GM21360 (cell line): ENCODE results near the gene TTC9C.
"Not testable (repeated sequence)": the region's sequence is repeated elsewhere in the genome, so short reads cannot be mapped to it uniquely, and the experiment has no call there.

ENCODE experiments used
- ATAC-seq: cut with Tn5 transposase; IDR thresholded peaks from one replicate; pipeline ENCODE4 v1.9.1; 2021; ENCODE audit warnings: mild to moderate bottlenecking, moderate library complexity; ENCODE audit not compliant: unreplicated experiment

Gene TTC9C

GRCh38 chr11:62749931-62750330, 21.6 kb downstream of the TTC9C start:
- ATAC-seq: not testable (repeated sequence)

GRCh38 chr11:62752177-62752785, 24.0 kb downstream of the TTC9C start:
- no peak for ATAC-seq

- ATAC-seq: no peak
Measured at GRCh38 chr11:62752994-62753735, 24.9 kb downstream of the TTC9C start.

GRCh38 chr11:62753736-62754603, 25.7 kb downstream of the TTC9C start, which contains the start of gene ZBTB3:
Gene ZBTB3 (minus strand): TSS chr11:62754160. CDS start chr11:62753664, 496 bp downstream.
- peak; percentile 92 for ATAC-seq

GRCh38 chr11:62755086-62755615, 26.9 kb downstream of the TTC9C start:
- ATAC-seq: no peak

GRCh38 chr11:62757846-62758788, 29.8 kb downstream of the TTC9C start:
- ATAC-seq: no peak

GRCh38 chr11:62760867-62761227, 32.6 kb downstream of the TTC9C start:
- ATAC-seq: not testable (repeated sequence)

- ATAC-seq: no peak
Measured at GRCh38 chr11:62770778-62771143, 42.5 kb downstream of the TTC9C start.

- ATAC-seq: peak; percentile 58
Measured at GRCh38 chr11:62771144-62772021, 43.1 kb downstream of the TTC9C start, which contains the start of gene TAF6L. Gene TAF6L (plus strand): TSS chr11:62771396. CDS start chr11:62775784, 4,388 bp downstream.

GRCh38 chr11:62774407-62774806, 46.1 kb downstream of the TTC9C start:
- no peak for ATAC-seq

- ATAC-seq: no peak
Measured at GRCh38 chr11:62775646-62776045, 47.4 kb downstream of the TTC9C start.

- ATAC-seq: no peak
Measured at GRCh38 chr11:62777389-62777788, 49.1 kb downstream of the TTC9C start.

- ATAC-seq: no peak
Measured at GRCh38 chr11:62778441-62778840, 50.2 kb downstream of the TTC9C start.

- no peak for ATAC-seq
Measured at GRCh38 chr11:62782753-62783152, 54.5 kb downstream of the TTC9C start.

GRCh38 chr11:62786318-62787004, 58.2 kb downstream of the TTC9C start:
- ATAC-seq: peak; percentile 58

- peak; percentile 60 for ATAC-seq
Measured at GRCh38 chr11:62787005-62787759, 58.9 kb downstream of the TTC9C start, which contains the start of gene TMEM179B. Gene TMEM179B (plus strand): TSS chr11:62787402. CDS start chr11:62787432, 30 bp downstream.
